HG03108 (cell line): ENCODE measurements around the gene DLG5.

Experiments used
- ATAC-seq: cut with Tn5 transposase; IDR thresholded peaks from one replicate; pipeline ENCODE4 v1.9.1; 2021; ENCODE audit warnings: moderate library complexity; ENCODE audit not compliant: unreplicated experiment

The DLG5 gene

GRCh38 chr10:77827366-77827765, 99.2 kb downstream of the DLG5 start:
- ATAC-seq = no peak

- no peak for ATAC-seq
Measured at GRCh38 chr10:77825965-77826364, 100.6 kb downstream of the DLG5 start.

DNA sequence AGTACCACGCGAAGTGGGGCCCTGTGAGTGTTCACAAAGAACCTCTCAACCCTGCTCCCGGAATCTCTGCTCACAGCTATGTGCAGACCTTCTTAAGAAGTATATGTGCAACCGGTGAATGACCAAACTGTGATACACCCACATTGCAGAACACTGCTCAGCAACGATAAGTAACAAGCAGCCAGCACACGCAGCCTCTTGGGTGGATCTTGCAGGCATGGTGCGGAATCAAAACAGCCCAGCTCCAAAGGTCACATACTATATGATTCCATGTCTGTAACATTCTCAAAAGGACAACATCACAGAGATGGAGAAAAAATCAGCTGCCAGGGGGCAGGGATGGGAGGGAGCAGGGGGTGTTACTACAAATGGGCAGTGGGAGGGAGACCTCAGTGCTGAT, 101.6 kb downstream of the DLG5 start:
- no peak for ATAC-seq

DNA sequence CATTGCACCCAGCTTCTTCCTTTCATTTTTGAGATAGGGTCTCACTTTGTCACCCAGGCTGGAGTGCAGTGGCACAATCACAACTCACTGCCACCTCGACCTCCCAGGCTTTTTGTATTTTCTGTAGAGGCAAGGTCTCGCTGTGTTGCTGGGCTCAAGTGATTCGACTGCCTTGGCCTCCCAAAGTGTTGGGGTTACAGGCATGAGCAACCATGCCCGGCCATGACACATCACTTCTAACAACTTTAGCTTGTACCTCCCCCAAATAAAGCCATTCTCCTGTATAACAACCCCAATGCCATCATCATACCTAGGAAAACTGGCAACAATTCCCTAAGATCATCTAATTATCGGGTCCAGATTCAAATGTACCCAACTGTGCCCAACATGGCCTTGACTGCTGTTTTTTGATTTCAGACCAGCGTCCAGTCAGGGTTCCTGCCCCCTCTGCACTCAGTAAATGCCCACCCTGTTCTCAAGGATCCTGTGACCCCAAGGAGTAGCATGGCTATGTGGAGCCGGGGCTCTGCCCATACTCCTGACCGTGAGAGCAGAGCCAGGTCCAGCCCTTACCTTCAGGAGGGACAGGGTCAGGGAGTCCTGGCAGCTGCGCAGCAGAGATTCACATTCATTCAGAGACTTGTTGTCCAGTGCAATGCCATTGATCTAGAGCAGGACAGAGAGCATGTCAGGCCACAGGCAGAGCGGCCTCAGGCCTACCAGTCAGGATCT, 102.6 kb downstream of the DLG5 start:
- no peak for ATAC-seq

DNA sequence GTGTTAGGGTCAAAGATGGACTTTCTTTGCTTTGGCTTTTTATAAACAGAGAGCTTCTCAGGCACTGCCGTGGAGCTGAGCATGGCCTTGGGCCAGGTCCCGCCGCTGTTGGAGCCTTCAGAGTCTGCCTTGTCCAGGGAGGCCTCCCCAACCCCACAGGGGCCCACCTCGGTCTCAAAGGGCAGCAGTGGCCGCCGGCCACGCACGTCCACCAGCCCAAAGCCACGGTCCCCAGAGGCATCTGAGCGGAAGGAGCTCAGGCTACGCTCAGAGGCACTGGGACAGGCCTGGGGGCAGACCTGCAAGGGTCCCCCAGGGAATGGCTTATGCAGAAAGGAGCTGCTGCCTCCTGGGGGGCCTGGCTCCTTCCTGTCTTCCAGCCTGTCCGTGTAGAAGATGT, 105.0 kb downstream of the DLG5 start:
- no peak for ATAC-seq

DNA sequence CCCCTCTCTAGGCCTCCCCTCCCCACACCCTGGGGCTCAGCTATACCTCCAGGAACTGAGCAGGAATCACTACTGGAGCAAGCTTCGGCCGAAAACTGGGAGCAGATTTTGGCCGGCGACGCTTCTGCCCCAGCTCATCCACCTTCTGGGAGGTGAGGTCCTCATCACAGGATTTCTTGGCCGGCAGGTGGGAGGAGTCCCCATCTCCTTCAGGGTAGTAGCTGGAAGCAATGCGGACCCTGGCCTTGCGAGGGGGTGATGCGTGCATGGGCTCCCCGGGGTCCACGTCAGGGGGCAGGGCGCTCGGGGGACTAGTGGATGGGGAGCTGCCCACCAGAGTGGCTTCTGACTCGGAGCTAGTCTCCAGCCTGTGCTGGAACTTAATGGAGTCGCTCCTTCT, 105.5 kb downstream of the DLG5 start:
- ATAC-seq = no peak

DNA sequence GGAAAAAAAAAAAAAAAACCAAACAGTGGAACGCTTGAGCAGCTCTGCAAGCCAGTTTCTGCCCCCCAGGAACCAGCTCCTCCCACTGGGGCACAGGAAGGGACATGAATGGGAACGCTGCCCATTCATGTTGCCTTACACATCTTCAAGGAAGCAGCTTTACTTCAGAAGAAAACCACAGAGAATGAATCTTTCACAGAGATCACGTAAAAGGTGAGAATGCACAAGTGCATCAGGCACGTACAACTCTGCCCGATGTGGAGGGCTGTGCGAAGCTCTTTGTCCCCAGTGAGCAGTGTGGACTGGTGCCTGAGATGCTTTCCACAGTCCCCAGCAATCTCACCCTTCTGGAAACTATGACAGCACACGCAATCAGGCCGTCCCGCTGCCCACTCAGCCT, 106.2 kb downstream of the DLG5 start:
- no peak for ATAC-seq

DNA sequence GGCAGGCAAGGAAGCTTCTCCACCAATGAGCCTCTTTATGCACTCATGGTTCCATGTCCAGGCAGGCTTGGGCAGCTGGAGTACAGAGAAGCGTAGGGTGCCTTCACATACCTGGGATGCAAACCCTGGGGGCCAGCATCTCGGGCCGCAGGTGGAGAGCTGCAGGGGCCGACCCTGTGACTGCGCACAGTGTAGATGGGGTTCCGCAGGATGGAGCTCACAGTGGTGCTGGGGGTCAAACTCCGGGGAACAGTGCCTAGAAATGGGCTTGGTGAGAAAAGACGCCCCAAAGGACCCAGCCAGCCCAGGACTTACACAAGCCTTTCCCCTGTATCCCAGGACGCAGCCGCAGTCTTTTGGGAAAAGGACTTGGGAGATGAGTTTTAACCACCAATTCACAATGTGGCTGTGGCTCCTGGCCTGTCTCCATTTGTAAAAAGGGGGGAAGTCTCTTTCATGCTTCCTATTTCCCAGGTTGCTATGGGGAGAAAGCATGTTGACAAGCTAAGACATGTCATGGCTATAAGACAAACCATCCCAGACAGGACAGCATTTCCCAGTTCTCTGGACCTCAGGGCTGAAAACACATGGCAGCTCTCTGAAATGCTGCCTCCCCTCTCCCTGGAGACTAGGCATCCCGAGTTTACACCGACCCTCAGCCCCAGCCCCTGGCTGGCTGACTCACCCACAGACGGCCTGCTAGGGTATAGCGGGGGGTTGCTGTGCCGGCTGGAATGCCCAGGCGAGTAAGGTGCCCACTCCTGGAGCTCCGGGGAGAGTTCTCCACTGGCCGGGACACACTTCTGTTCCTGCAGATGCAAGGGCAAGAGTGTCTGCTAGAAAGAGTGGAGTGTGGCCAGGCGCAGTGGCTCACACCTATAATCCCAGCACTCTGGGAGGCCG, 107.1 kb downstream of the DLG5 start:
- ATAC-seq = no peak

DNA sequence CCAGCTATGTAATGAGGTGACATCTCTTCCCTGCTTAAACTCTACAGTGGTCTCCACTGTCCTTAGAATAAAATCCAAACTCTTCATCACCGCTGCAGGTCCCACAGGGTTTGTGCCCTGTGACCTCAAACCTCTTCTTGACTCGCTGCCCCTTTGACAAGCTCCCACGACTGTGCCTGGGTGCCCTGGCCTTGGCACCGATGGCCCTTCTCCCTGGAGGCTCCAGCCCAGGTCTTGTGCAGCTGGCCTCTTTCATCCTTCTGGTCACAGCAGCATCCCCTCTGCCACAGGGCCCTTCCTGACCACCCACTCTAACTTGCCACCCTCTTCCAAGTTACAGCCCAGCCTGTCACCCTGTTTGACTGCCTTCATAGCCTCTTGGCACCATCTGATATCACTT, 108.2 kb downstream of the DLG5 start:
- ATAC-seq = no peak

- ATAC-seq = no peak
Measured at GRCh38 chr10:77817541-77817940, 109.0 kb downstream of the DLG5 start.

GRCh38 chr10:77816311-77816710, 110.2 kb downstream of the DLG5 start:
- no peak for ATAC-seq

DNA sequence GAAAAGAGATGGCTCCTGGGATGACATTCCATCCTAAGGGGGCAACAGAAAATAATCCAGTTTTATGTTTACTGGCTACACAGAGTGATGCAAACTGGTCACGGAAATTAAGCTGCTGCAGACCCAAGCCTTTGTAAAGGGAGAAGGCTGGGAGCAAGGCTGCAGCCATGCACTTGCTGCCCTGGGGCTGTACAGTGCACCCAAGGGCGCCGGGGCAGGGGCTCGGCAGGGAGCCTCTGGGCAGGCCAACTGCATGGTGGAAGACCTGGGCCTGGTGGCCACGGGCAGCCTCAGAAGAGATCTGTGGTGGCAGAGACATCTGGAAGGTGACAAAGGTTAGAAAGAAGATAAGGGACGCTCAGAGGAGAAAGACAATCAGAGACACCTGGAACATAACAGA, 113.8 kb downstream of the DLG5 start:
- ATAC-seq = no peak

DNA sequence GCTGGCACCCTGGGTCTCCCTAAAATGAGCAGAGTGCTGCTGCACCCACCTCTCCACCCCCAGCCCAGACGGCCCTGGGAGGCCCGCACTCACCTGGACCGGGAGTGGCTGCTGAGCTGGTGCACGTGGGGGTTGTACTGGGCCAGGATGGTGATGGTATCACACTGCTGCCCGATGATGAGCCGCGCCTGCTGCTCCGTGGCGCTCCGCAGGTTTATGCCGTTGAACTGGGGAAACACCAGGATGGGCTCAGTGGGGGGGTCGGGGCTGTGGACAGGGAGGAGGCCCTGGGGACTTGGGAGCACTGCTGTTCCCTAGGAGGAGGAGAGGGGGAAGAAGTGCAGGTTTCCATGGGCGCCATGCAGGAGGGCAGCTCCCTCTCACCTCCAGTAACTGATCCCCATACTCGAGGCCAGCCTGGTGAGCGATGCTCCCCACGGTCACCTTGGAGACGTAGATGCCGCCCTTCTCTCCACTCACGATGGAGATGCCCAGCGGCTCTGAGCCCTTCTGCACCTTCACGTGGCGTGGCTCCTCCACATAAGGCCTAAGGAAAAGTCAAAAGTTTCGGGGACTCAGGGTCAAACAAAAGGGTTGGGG, 114.6 kb downstream of the DLG5 start:
- no peak for ATAC-seq

- ATAC-seq = no peak
Measured at GRCh38 chr10:77810446-77811335, 115.9 kb downstream of the DLG5 start.

DNA sequence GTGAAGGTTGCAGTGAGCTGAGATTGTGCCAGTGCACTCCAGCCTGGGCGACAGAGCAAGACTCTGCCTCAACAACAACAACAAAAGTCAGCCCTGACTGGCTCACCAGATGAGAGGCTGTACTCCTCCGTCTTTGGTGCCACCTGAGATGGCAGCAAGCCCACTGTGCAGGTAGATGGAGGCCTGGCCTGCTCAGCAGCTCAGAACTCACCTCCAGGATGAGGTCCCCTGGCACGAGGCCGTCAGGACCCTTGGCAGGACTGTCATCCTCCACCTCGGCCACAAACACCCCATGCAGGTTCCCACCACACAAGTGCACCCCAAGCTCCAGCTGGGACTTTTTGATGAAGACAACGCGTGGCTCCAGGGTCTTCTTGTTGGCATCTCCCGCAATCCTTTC, 117.2 kb downstream of the DLG5 start:
- ATAC-seq = no peak

DNA sequence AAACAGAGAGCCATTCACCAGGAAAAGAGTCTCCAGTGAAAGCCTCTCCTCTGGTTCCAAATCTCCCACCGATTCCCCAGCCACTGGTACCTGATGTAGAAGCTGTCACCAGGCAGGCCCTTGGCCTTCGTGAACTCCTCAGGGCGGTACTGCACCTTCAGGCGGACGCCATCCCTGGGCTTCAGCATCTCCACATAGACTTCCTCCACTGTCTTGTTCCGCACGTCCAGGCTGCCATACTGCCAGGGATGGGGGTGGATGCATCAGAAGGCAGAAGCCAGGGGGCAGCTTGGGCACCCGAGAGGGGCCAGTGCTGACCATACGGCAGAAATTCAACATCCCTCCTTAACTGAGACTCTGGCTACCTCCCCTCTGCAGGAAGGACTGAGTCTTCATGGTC, 118.8 kb downstream of the DLG5 start:
- no peak for ATAC-seq

GRCh38 chr10:77806511-77807157, 119.9 kb downstream of the DLG5 start:
- no peak for ATAC-seq

- ATAC-seq = no peak
Measured at GRCh38 chr10:77805676-77806075, 120.9 kb downstream of the DLG5 start.

DNA sequence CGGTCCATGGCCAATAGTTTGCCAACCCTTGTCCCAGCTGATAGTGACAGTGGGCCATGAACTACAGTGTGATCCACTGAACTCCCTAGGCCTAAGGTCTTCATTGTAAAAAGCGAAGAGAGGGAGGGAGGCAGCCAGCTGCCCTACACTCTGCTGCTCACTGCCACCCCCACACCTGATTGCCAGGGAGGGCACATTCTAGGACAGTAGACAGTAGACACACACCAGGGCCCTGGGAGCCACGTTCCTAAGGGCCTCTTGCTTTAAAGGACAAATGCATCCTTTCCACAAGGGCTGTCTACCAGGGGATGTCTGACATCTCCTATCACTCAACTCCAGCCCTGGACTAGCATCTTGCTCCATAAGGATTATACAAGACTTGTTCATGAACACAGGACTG, 122.2 kb downstream of the DLG5 start:
- ATAC-seq = no peak

DNA sequence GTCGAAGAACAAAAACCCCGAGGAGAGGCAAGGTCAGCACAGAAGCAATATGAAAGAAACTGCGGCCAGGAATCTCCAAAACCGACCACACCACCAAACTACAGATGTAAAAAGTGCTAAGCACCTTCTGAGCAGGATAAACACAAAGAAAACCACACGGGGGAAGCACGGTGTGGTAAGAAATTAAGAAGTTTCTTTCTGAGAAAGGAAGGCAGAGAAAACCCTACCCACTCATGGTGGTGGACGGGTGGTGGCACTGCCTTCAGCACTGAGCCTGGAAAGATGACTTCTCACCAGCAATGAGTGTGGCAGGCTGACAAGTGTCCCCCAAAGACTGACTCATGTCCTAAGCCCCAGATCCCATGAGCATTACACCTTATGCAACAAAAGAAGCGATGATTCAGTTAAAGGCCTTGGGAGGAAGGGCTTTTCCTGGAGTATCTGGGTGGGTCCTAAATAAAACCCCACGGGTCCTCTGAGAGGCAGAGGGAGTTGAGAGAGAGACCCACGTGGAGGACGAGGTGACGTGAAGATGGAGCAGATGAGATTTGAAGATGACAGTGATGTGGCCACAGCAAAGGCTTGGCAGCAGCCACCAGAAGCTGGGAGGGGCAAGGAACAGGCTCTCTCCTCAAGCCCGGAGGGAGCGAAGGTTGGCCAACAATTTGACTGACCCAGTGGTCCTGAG, 124.9 kb downstream of the DLG5 start:
- peak; percentile 71 for ATAC-seq
